HepG2 (cell line): ENCODE results near the gene IMPDH1. TPM values are rescaled to one million over a fixed set of nuclear protein-coding genes. Genes with fewer than 3 reads are reported as not detected.
A peak's percentile ranks its signal among the peaks of the same experiment; 100 is the strongest.

Experiments used
- DPF2 ChIP-seq: sonication (generic); formaldehyde crosslinking; IDR thresholded peaks from 2 replicates; pipeline ENCODE4 v1.4.0; 2020; ENCODE audit warnings: mild to moderate bottlenecking, low read depth, missing genetic modification reagents, borderline replicate concordance
- ELF4 ChIP-seq: sonication (generic); formaldehyde crosslinking; IDR thresholded peaks from 2 replicates; pipeline ENCODE4 v1.5.0; 2020; ENCODE audit warnings: missing genetic modification reagents, mild to moderate bottlenecking, moderate library complexity, borderline replicate concordance
- FOSL2 ChIP-seq: sonication (generic); formaldehyde crosslinking; IDR thresholded peaks from 2 replicates; pipeline ENCODE4 v1.4.0; 2020; ENCODE audit warnings: missing genetic modification reagents
- FOXA1 ChIP-seq, 2 experiments: fragments of 450-650 bp in 1 of 2; sonication (generic) in 1 of 2; formaldehyde crosslinking in 1 of 2; IDR thresholded peaks; 2 replicates each; pipeline versions ENCODE4 v1.4.0 to v1.6.1; 2016 to 2020; ENCODE audit warnings: missing genetic modification reagents in 1 of 2
- FOXA3 ChIP-seq: IDR thresholded peaks from 2 replicates; pipeline ENCODE4 v1.6.1; 2016; ENCODE audit warnings: missing genetic modification reagents, missing compliant biosample characterization
- FOXO1 ChIP-seq: sonication (generic); formaldehyde crosslinking; IDR thresholded peaks from 2 replicates; pipeline ENCODE4 v1.4.0; 2020; ENCODE audit warnings: missing genetic modification reagents
- FOXP1 ChIP-seq, 2 experiments: fragments of 450-650 bp in 1 of 2; IDR thresholded peaks; 2 replicates each; pipeline ENCODE4 v1.6.1; 2017 to 2018; ENCODE audit warnings: antibody characterized with exemption in 1 of 2
- GATAD1 ChIP-seq: IDR thresholded peaks from 2 replicates; pipeline ENCODE4 v1.6.1; 2016; ENCODE audit warnings: missing genetic modification reagents, missing compliant biosample characterization
- HDAC2 ChIP-seq: sonication (generic); formaldehyde crosslinking; IDR thresholded peaks from 2 replicates; pipeline ENCODE4 v1.4.0; 2020; ENCODE audit warnings: missing genetic modification reagents
- HHEX ChIP-seq: IDR thresholded peaks from 2 replicates; pipeline ENCODE4 v1.6.1; 2016; ENCODE audit warnings: control low read depth
- JUN ChIP-seq: sonication (generic); formaldehyde crosslinking; IDR thresholded peaks from 2 replicates; pipeline ENCODE4 v1.4.0; 2020; ENCODE audit warnings: mild to moderate bottlenecking, missing genetic modification reagents
- MAFF ChIP-seq: IDR thresholded peaks from 2 replicates; pipeline ENCODE4 v1.6.1; 2011; ENCODE audit warnings: low read depth, low read length, improper control_type of control experiment
- NCOA2 ChIP-seq: sonication (generic); formaldehyde crosslinking; IDR thresholded peaks from 2 replicates; pipeline ENCODE4 v1.8.0; 2022; ENCODE audit warnings: inconsistent platforms
- NCOA5 ChIP-seq: sonication (generic); formaldehyde crosslinking; IDR thresholded peaks from 2 replicates; pipeline ENCODE4 v1.4.0; 2020; ENCODE audit warnings: missing genetic modification reagents
- NR2F6 ChIP-seq, 2 experiments: IDR thresholded peaks; 2 replicates each; pipeline ENCODE4 v1.6.1; 2016; ENCODE audit warnings: antibody characterized with exemption in 1 of 2, mild to moderate bottlenecking in 1 of 2
- REST ChIP-seq, 2 experiments: IDR thresholded peaks; 2 replicates each; pipeline ENCODE4 v1.6.1; 2011 to 2012; ENCODE audit warnings: low read length in 2 of 2, borderline replicate concordance in 1 of 2, low read depth in 1 of 2, mild to moderate bottlenecking in 1 of 2, moderate library complexity in 1 of 2
- SOX13 ChIP-seq, 3 experiments: fragments of 450-650 bp in 1 of 3; sonication (generic) in 1 of 3; formaldehyde crosslinking in 1 of 3; IDR thresholded peaks in 2 of 3; conservative IDR thresholded peaks in 1 of 3; 2 replicates each; pipeline versions ENCODE4 v1.5.0 to v1.6.1; 2016 to 2020; ENCODE audit warnings: antibody characterized with exemption in 1 of 3, mild to moderate bottlenecking in 1 of 3, missing compliant biosample characterization in 1 of 3, missing genetic modification reagents in 1 of 3, moderate library complexity in 1 of 3
- SOX5 ChIP-seq: IDR thresholded peaks from 2 replicates; pipeline ENCODE4 v1.6.1; 2016; ENCODE audit warnings: borderline replicate concordance
- SP5 ChIP-seq: IDR thresholded peaks from 2 replicates; pipeline ENCODE4 v1.6.1; 2016; ENCODE audit warnings: low read depth, borderline replicate concordance
- SRSF1 ChIP-seq: fragments of 200-400 bp; formaldehyde crosslinking; optimal IDR thresholded peaks from 2 replicates; pipeline ENCODE3; 2017; ENCODE audit warnings: mild to moderate bottlenecking, low read depth, low read length, moderate library complexity
- TEAD3 ChIP-seq: optimal IDR thresholded peaks from 2 replicates; pipeline ENCODE3; 2016; ENCODE audit warnings: borderline replicate concordance
- ZNF281 ChIP-seq: sonication (generic); formaldehyde crosslinking; IDR thresholded peaks from 2 replicates; pipeline ENCODE4 v1.4.0; 2020; ENCODE audit warnings: missing genetic modification reagents, borderline replicate concordance
- ZNF615 ChIP-seq: sonication (generic); formaldehyde crosslinking; IDR thresholded peaks from 2 replicates; pipeline ENCODE4 v1.5.0; 2020; ENCODE audit warnings: mild to moderate bottlenecking, missing genetic modification reagents, borderline replicate concordance
- ZNF782 ChIP-seq: sonication (generic); formaldehyde crosslinking; IDR thresholded peaks from 2 replicates; pipeline ENCODE4 v1.4.0; 2020; ENCODE audit warnings: missing genetic modification reagents, mild to moderate bottlenecking, borderline replicate concordance
- ZNF792 ChIP-seq: IDR thresholded peaks from 2 replicates; pipeline ENCODE4 v1.6.1; 2016
- ZSCAN25 ChIP-seq: sonication (generic); formaldehyde crosslinking; IDR thresholded peaks from 2 replicates; pipeline ENCODE4 v1.8.0; 2022; ENCODE audit warnings: mild to moderate bottlenecking, missing genetic modification reagents
- polyA plus RNA-seq, 8 experiments: library from polyadenylated mRNA; depleted of rRNA in 3 of 8; stranded (reverse) in 7 of 8; unstranded in 1 of 8; fragments of >200 nt; fragmentation: Illumina TruSeq in 4 of 8; extraction: Trizol in 4 of 8; gene quantifications; 2 replicates each; pipeline versions ENCODE4 v1.2.1 to v1.2.3, GENCODE V29; 2011 to 2016; ENCODE audit warnings: low read depth in 4 of 8, missing spikeins in 1 of 8, mixed read lengths in 1 of 8; ENCODE audit not compliant: insufficient read depth in 1 of 8
- total RNA-seq, 5 experiments: library from RNA; depleted of rRNA; stranded (reverse); fragments of >200 nt; fragmentation: Illumina TruSeq; extraction: Trizol; gene quantifications; 2 replicates each; pipeline ENCODE4 v1.2.3, GENCODE V29; 2016; ENCODE audit warnings: low read depth in 1 of 5

The IMPDH1 gene
- total and polyA plus RNA-seq, 2 of the 13 experiments (the other 11 are each of a cell fraction or from before 2014, with no cell fraction given), result 22.8 to 34.0 TPM

GRCh38 chr7:128435327-128435686 is 25.5 kb upstream of the IMPDH1 start (continued):
- peak; percentile 54; the same call in 1 of the 2 replicates for TF ChIP-seq NCOA2 (CRISPR knock-in tag)
- TF ChIP-seq SOX13 (IDR thresholded peaks at IDR 0.05), result no peak
- TF ChIP-seq SOX13 (CRISPR knock-in tag; conservative IDR thresholded peaks at IDR 0.05 in 1 of 2, IDR thresholded peaks at IDR 0.05 in 1 of 2), result peak in 1 of 2 experiments; percentile 74; a peak in 2 of 4 replicates
- TF ChIP-seq SP5 (CRISPR knock-in tag), result 0 out of 2 replicates have a peak, but pooled peaks have one; percentile 20
- TF ChIP-seq DPF2 (CRISPR knock-in tag), result peak; percentile 44; the same call in 1 of the 2 replicates
- TF ChIP-seq ELF4, result no peak
- no peak for TF ChIP-seq ZSCAN25
- no peak for TF ChIP-seq ZNF615
- no peak for TF ChIP-seq NCOA5 (CRISPR knock-in tag)
- peak; percentile 75 for TF ChIP-seq FOSL2
- TF ChIP-seq ZNF792 (CRISPR knock-in tag), result peak; percentile 26; the same call in 1 of the 2 replicates
- peak; percentile 95 for TF ChIP-seq TEAD3
- no peak for TF ChIP-seq SRSF1
- TF ChIP-seq SOX5 (CRISPR knock-in tag), result peak; percentile 62; the same call in 1 of the 2 replicates
- no peak for TF ChIP-seq FOXP1 (IDR thresholded peaks at IDR 0.05)
- peak; percentile 85 for TF ChIP-seq FOXP1 (CRISPR knock-in tag; IDR thresholded peaks at IDR 0.05)
- TF ChIP-seq GATAD1, result 0 out of 2 replicates have a peak, but pooled peaks have one; percentile 29
- TF ChIP-seq JUN (CRISPR knock-in tag), result no peak
- no peak for TF ChIP-seq ZNF782 (CRISPR knock-in tag)
- TF ChIP-seq FOXO1, result peak; percentile 59; the same call in 1 of the 2 replicates
- TF ChIP-seq REST (IDR thresholded peaks at IDR 0.05; ENCODE audit: borderline replicate concordance in 1 of 2, low read depth in 1 of 2, low read length in 2 of 2), result peak in 1 of 2 experiments; percentile 7; a peak in 1 of 4 replicates
- TF ChIP-seq FOXA1 (IDR thresholded peaks at IDR 0.05), result no peak
- TF ChIP-seq FOXA1 (CRISPR knock-in tag; IDR thresholded peaks at IDR 0.05), result peak; percentile 74
- peak; percentile 59; the same call in 1 of the 2 replicates for TF ChIP-seq HHEX (CRISPR knock-in tag)
- TF ChIP-seq MAFF, result 0 out of 2 replicates have a peak, but pooled peaks have one; percentile 10
- no peak for TF ChIP-seq NR2F6 (IDR thresholded peaks at IDR 0.05)
- TF ChIP-seq NR2F6 (CRISPR knock-in tag; IDR thresholded peaks at IDR 0.05), result 0 out of 2 replicates have a peak, but pooled peaks have one; percentile 28
- TF ChIP-seq ZNF281, result peak; percentile 21; the same call in 1 of the 2 replicates
- TF ChIP-seq HDAC2 (CRISPR knock-in tag), result peak; percentile 48; the same call in 1 of the 2 replicates
- peak; percentile 82 for TF ChIP-seq FOXA3
